Activated T-helper 2 cell treated with anti-CD3 and anti-CD28 coated beads, Interferon-gamma antibody, Interleukin-2, Interleukin-4, amounts not matched to agents 10 μg/mL and 5 μg/mL and 100 μg/mL, durations not matched to agents 14 hours and 24 hours and 36 hours (primary cell): ENCODE measurements around the gene ZNF835. TPM values are rescaled to one million over a fixed set of nuclear protein-coding genes. Genes with fewer than 3 reads are reported as not detected.

Source experiments
- DNase-seq: peaks from one replicate; pipeline ENCODE4 v3.0.0; 2021; ENCODE audit warnings: low spot score
- H3K27ac Mint-ChIP-seq: one replicate; pipeline ENCODE4 v1.8.0; 2021; ENCODE audit warnings: mixed read lengths
- H3K27me3 Mint-ChIP-seq: one replicate; pipeline ENCODE4 v1.8.0; 2021; ENCODE audit warnings: low read depth, mixed read lengths
- H3K36me3 Mint-ChIP-seq: one replicate; pipeline ENCODE4 v1.8.0; 2021; ENCODE audit warnings: low read depth, mixed read lengths
- H3K4me1 Mint-ChIP-seq: one replicate; pipeline ENCODE4 v1.8.0; 2021; ENCODE audit warnings: low read depth, mixed read lengths
- H3K4me3 Mint-ChIP-seq: one replicate; pipeline ENCODE4 v1.8.0; 2021; ENCODE audit warnings: low read depth, mild to moderate bottlenecking, moderate library complexity, mixed read lengths
- H3K9me3 Mint-ChIP-seq: one replicate; pipeline ENCODE4 v1.8.0; 2021; ENCODE audit warnings: mixed read lengths
- intact Hi-C: fragments of 100-400 bp; cut with micrococcal nuclease; formaldehyde crosslinking; loops from one replicate; pipeline ENCODE4 v1.15.1; 2023
- total RNA-seq: library from RNA; stranded (reverse); gene quantifications from 2 replicates; pipeline ENCODE4 v1.2.3, GENCODE V29; 2022

Gene ZNF835
- total RNA-seq, 1 donor from 2014 or later: 0.09 TPM

DNA sequence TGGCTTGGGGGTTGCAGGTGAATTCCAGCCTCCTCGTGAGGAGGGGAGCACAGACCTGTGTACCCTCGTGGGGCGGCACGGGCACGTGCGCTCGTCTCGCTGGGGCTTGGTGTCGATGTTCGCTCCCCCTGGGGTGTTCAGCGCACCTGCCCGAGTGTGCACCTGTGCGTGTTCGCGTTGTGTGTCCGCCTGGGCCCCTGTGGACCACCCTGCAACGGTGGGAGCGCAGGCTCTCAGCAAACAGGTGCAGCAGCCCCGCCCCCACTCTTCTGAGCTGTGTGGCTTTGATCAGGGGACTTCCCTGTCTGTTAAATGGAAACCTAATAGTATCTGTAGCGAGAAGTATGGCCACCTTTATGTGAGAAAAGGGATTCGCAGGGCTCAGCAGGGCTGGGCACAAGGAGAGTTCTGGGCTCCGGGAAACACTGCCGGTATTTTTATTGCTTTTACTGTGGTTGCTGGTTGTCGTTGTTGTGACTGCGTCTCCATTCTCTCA is 28.0 kb downstream of the ZNF835 start:
- no peaks in the 10 kb centered on the region for H3K4me1 Mint-ChIP-seq
- DNase-seq: no peak
- peaks cover 68% of the 10 kb centered on the region for H3K9me3 Mint-ChIP-seq
- intact Hi-C loops: no loop called here
- H3K27ac Mint-ChIP-seq: no peak overlapping the region
- peaks cover 3% of the 10 kb centered on the region for H3K36me3 Mint-ChIP-seq
- H3K4me3 Mint-ChIP-seq: no peak overlapping the region
- no peaks in the 10 kb centered on the region for H3K27me3 Mint-ChIP-seq

GRCh38 chr19:56642711-56643459 is 28.7 kb downstream of the ZNF835 start, which contains the start of gene SMIM17:
SMIM17 (plus strand) TSS chr19:56643159; CDS start chr19:56645668, 2,509 bp downstream.
- Mint-ChIP-seq H3K4me1 (no peaks in the 10 kb centered on the region), H3K27me3 (no peaks in the 10 kb centered on the region), H3K4me3 (no peak within 1 kb of the TSS), H3K9me3 (peaks cover 65% of the 10 kb centered on the region), H3K36me3 (peaks cover 3% of the 10 kb centered on the region), H3K27ac (no peak within 1 kb of the TSS)
- intact Hi-C loops: no loop called here
- DNase-seq: no peak

- no peak for DNase-seq
- no peak overlapping the region for H3K4me3 Mint-ChIP-seq
- peaks cover 61% of the 10 kb centered on the region for H3K9me3 Mint-ChIP-seq
- peaks cover 3% of the 10 kb centered on the region for H3K36me3 Mint-ChIP-seq
- intact Hi-C loops: no loop called here
- H3K4me1 Mint-ChIP-seq: no peaks in the 10 kb centered on the region
- H3K27ac Mint-ChIP-seq: no peak overlapping the region
- no peaks in the 10 kb centered on the region for H3K27me3 Mint-ChIP-seq
Observed at GRCh38 chr19:56639217-56639616, 32.3 kb downstream of the ZNF835 start.

DNA sequence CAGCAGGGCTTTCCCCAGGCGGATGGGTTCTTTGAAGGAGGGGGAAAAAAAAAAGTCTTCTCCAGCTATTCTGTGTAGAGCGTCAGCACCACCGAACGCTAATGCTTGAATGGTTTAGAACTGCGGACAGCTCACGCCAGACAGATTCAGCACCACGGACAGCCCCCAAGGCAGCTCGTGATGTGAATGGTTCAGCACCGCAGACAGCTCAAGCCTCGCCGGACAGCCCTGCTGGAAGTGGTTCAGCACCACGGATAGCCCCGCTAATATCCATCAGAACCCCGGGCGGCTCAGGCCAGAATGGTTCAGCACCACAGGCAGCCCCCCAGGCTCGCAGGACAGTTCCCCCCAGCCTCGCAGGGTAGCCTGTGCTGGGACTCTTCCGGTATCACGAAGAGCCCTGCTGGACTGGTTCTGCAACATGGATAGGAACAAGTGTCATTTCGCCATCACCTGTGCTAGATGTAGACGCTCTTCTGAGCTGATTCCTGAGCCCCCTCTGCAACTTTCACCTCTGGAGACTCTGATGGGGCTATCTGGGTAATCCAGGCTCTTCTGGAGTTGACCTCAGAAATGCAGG is 33.5 kb downstream of the ZNF835 start:
- peak; percentile 30 for DNase-seq
- Mint-ChIP-seq H3K27me3 (no peaks in the 10 kb centered on the region), H3K36me3 (no peaks in the 10 kb centered on the region), H3K4me1 (no peaks in the 10 kb centered on the region), H3K4me3 (no peak overlapping the region), H3K27ac (no peak overlapping the region), H3K9me3 (peaks cover 66% of the 10 kb centered on the region)
- intact Hi-C loops: no loop called here

DNA sequence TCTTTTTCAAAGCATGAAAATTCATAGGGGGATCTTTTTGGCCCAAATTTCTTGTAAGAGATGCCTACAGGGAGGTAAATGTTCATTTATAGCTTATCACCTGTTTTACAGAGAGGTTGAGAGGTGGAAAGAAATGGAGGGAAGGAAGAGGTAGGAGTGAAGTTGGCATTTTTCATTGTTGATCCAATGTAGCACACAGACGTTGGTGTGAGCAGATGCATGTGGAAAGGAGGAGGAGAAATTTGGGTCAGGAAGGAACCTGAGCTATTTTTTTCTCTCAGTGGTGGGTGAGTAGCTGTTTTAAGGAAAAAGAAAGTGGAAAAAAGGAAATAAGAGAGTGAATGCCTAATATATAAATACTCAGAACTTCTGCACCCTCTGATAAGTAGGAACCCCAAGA is 38.5 kb downstream of the ZNF835 start:
- H3K9me3 Mint-ChIP-seq: peaks cover 70% of the 10 kb centered on the region
- DNase-seq: no peak
- no peak overlapping the region for H3K27ac Mint-ChIP-seq
- H3K27me3 Mint-ChIP-seq: no peaks in the 10 kb centered on the region
- H3K36me3 Mint-ChIP-seq: no peaks in the 10 kb centered on the region
- no peaks in the 10 kb centered on the region for H3K4me1 Mint-ChIP-seq
- intact Hi-C loops: no loop called here
- H3K4me3 Mint-ChIP-seq: no peak overlapping the region

GRCh38 chr19:56625708-56626107 is 45.8 kb downstream of the ZNF835 start:
- DNase-seq: no peak
- no peaks in the 10 kb centered on the region for H3K27me3 Mint-ChIP-seq
- H3K27ac Mint-ChIP-seq: no peak overlapping the region
- peaks cover 37% of the 10 kb centered on the region for H3K36me3 Mint-ChIP-seq
- intact Hi-C loops: no loop called here
- H3K9me3 Mint-ChIP-seq: peaks cover 59% of the 10 kb centered on the region
- H3K4me1 Mint-ChIP-seq: no peaks in the 10 kb centered on the region
- no peak overlapping the region for H3K4me3 Mint-ChIP-seq

- intact Hi-C loops: no loop called here
Observed at GRCh38 chr19:56623006-56623405, 48.6 kb downstream of the ZNF835 start.

GRCh38 chr19:56622374-56622773 is 49.2 kb downstream of the ZNF835 start:
- no peak overlapping the region for H3K27ac Mint-ChIP-seq
- no peak for DNase-seq
- intact Hi-C loops: no loop called here
- peaks cover 62% of the 10 kb centered on the region for H3K9me3 Mint-ChIP-seq
- no peaks in the 10 kb centered on the region for H3K4me1 Mint-ChIP-seq
- H3K27me3 Mint-ChIP-seq: no peaks in the 10 kb centered on the region
- H3K36me3 Mint-ChIP-seq: peaks cover 59% of the 10 kb centered on the region
- no peak overlapping the region for H3K4me3 Mint-ChIP-seq

More at GRCh38 chr19:56623006-56623405, 48.6 kb downstream of the ZNF835 start:
- Mint-ChIP-seq H3K4me1 (no peaks in the 10 kb centered on the region), H3K4me3 (no peak overlapping the region), H3K36me3 (peaks cover 53% of the 10 kb centered on the region), H3K27me3 (no peaks in the 10 kb centered on the region), H3K27ac (no peak overlapping the region), H3K9me3 (peaks cover 56% of the 10 kb centered on the region)
- no peak for DNase-seq

DNA sequence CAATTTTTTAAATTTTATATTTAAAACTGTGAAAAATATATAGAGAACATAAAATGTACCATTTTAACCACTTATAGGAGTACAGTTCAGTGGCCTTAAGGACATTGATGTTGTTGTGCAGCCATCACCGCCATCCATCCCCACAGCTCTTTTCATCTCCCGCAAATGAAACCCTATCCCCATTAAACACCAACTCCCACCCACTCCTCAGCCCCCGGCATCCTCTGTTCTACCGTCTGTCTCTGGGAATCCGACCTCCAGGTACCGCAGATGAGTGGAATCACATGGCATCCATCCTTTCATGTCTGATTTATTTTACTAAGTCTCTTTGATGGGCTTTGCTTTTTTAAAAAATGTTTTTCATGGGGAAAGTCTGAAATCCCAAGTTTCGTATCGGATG is 52.4 kb downstream of the ZNF835 start:
- Mint-ChIP-seq H3K4me3 (no peak overlapping the region), H3K27me3 (no peaks in the 10 kb centered on the region)

DNA sequence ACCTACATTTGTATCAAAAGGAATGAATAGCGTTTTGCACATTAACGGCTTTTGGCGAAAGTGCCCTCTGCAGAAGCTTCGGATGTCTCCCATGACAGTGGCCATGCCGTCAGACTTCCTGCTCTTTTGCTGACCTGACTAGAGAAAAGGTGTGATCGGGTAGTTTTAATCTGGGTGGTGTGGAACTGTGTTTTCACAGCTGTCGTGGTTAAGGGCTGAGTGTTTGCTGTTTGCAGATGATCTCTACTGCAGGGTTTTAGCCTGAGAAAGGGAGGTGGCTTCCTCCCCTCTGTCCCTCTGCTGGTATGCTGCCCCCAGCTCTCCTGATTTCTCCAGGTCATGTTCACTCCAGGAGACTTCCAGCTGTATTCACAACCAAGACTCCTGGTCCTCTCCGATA is 54.0 kb downstream of the ZNF835 start:
- H3K4me1 Mint-ChIP-seq: no peaks in the 10 kb centered on the region
- H3K9me3 Mint-ChIP-seq: peaks cover 83% of the 10 kb centered on the region
- peaks cover 66% of the 10 kb centered on the region for H3K36me3 Mint-ChIP-seq
- intact Hi-C loops: no loop called here
- H3K27me3 Mint-ChIP-seq: no peaks in the 10 kb centered on the region
- DNase-seq: no peak
- no peak overlapping the region for H3K27ac Mint-ChIP-seq
- no peak overlapping the region for H3K4me3 Mint-ChIP-seq

More for the DNA sequence above, 52.4 kb downstream of the ZNF835 start:
- Mint-ChIP-seq H3K4me1 (no peaks in the 10 kb centered on the region), H3K27ac (no peak overlapping the region), H3K36me3 (peaks cover 67% of the 10 kb centered on the region), H3K9me3 (peaks cover 79% of the 10 kb centered on the region)
- intact Hi-C loops: no loop called here
- DNase-seq: no peak

DNA sequence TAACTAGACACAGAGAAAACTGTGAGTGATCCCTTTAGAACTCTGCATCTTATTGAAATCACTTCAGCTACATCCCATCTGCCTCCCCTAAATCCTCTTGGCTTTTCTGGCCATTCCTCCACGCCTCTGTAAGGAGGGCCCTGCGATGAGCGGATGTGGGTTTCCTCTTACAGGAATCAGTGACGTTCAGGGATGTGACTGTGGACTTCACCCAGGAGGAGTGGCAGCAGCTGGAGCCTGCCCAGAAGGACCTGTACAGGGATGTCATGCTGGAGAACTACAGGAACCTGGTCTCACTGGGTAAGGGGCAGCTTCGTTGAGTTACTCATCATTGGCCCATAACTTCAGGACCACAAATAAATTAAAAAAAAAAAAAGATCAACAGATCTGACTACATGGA is 57.9 kb downstream of the ZNF835 start:
- H3K9me3 Mint-ChIP-seq: peaks cover 93% of the 10 kb centered on the region
- H3K36me3 Mint-ChIP-seq: peaks cover 61% of the 10 kb centered on the region
- intact Hi-C loops: no loop called here
- no peak for DNase-seq
- H3K27me3 Mint-ChIP-seq: no peaks in the 10 kb centered on the region
- no peaks in the 10 kb centered on the region for H3K4me1 Mint-ChIP-seq
- no peak overlapping the region for H3K27ac Mint-ChIP-seq
- no peak overlapping the region for H3K4me3 Mint-ChIP-seq

- no peak overlapping the region for H3K4me3 Mint-ChIP-seq
- peaks cover 55% of the 10 kb centered on the region for H3K36me3 Mint-ChIP-seq
- no peak overlapping the region for H3K27ac Mint-ChIP-seq
- DNase-seq: no peak
- no peaks in the 10 kb centered on the region for H3K27me3 Mint-ChIP-seq
- intact Hi-C loops: no loop called here
- H3K4me1 Mint-ChIP-seq: no peaks in the 10 kb centered on the region
- peaks cover 94% of the 10 kb centered on the region for H3K9me3 Mint-ChIP-seq
Observed at GRCh38 chr19:56612737-56613136, 58.8 kb downstream of the ZNF835 start.
